Germinal center (tissue), 1 donor: ENCODE data around the gene MEFV.

Source experiments
- DNase-seq: peaks from one replicate; pipeline ENCODE4 v3.0.0; 2012; ENCODE audit warnings: mixed read lengths, low spot score

Gene MEFV

GRCh38 chr16:3266873-3267537, 10.6 kb upstream of the MEFV start:
- DNase-seq, result peak; percentile 19

- peak; percentile 97 for DNase-seq
These were observed 8.0 kb upstream of the MEFV start for GRCh38 chr16:3264137-3265036.

- DNase-seq, result no peak
These were observed 6.1 kb upstream of the MEFV start for GRCh38 chr16:3262517-3262916.

GRCh38 chr16:3259836-3260235, 3.4 kb upstream of the MEFV start:
- no peak for DNase-seq

DNA sequence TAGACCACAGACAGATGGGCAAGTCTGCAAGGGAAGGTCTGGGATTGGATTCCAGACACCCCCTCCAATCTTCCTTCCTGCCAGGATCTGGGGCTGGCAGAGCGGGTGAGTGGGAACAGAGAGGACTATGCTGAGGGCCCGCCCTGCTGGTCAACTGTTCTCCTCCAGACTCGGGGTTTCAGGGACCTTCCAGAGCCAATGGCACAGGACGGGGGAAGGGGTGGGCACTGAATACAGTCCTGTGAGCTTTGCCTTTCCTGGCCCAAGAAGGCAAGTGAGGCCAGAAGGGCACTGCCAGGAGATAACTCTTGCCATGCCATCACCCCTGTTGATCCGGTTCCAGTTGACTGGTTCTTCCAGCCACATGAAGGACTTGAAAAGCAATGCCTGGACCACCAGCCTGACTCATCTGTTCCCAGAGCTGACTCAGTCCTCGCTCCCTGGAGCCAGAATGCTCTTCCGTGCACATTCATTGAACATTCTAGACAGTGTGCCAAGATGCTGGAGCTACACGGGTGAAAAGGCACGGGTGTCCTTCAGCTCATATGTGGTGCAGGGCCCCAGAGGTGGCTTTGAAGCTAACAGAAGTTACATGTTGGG, 533 bp upstream of the MEFV start:
- DNase-seq, result no peak

DNA sequence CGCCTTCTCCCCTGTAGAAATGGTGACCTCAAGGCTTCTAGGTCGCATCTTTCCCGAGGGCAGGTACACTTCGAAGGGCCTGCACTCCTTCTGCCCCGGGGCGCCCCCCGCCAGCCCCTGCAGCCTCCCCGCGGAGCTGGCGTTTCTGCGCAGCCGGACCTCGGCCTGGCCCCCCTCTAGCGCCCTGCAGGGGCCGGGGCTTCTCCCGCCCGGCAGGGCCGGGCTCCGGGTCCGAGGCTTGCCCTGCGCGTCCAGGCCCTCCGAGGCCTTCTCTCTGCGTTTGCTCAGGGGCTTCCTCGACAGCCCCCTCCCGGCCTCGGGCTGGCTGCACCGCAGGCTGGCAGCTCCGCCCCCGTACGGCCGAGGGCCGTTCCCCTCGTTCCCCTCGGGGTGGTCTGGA, 2.1 kb downstream of the MEFV start:
- DNase-seq, result no peak

DNA sequence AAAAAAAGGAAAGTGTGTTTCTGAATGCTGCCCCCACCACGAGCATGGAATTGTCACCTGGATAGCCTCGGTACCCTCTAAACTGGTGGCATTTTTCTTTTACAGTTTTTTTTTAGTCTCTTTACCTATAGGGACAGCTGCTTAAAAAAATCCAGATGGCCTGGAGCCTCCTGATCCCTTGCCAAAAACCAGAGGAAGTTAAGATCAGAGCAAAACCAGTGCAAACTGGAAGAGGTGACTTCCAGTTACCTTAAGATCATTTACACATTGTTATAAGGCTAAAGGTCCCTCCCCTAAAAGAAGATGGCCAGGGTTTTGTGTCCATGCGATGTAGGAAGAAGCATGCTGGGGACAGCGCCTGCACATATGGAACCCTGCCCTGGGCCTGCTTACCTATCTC, 3.5 kb downstream of the MEFV start:
- DNase-seq, result no peak

DNA sequence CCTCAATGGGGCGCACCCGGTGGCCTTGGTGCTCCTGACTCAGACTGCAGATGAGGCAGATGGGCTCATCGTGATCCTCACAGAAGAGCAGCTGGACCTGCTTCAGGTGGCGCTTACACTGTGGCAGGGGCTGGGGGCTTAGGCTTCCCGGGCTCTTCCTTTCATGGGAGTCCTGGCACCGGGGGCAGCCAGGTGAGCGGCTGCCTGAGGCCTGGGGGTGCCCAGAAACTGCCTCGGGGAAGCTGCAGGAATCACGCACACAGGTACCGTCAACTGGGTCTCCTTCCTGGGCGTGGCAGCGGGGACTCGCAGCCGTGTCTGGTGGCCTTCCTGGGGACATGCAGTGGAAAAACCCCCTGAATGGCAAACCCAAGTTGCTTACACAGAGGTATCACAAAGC, 7.0 kb downstream of the MEFV start:
- DNase-seq, result no peak

- DNase-seq, result no peak
These were observed 7.4 kb downstream of the MEFV start for GRCh38 chr16:3249020-3249419.

- no peak for DNase-seq
These were observed 7.8 kb downstream of the MEFV start for GRCh38 chr16:3248596-3248995.

- DNase-seq, result no peak
These were observed 9.6 kb downstream of the MEFV start for GRCh38 chr16:3246876-3247275.

DNA sequence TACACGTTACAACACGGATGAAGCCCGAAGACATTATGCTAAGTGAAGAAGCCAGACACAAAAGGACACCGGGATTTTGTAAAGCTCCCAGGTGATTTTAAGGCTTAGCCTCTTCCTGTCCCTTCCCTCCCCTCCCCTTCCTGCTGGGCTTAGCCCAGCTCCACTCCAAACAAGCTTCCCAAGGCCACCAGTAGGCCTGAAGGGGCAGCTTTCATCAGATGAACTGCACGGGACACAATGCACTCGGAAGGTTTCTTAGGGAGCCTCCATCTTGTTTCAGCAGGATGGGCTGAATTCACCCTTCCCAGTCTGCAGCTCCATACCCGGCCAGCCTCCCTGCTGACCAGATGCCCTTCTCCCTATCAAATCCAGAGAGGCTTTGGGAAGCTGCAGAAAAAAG, 10.4 kb downstream of the MEFV start:
- no peak for DNase-seq

DNA sequence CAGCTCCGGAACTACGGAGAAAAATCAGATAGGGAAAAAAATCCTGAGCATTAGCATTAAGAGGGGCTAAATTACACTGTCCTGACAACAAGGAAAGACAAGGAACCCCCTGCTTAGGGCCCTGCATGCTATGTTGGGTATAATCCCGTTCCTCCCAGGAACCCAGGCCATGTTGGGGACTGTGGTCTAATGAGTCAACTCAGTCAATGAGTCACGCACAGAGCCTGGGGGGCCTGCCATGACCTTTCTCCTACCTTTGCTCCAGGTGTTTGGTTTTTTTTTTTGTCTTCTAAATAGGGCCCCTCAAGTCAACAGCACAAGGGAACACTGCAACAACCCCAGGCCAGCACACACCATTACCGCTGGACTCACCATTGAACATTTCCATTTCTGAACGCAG, 12.6 kb downstream of the MEFV start:
- no peak for DNase-seq

GRCh38 chr16:3242709-3243108, 13.7 kb downstream of the MEFV start:
- no peak for DNase-seq

DNA sequence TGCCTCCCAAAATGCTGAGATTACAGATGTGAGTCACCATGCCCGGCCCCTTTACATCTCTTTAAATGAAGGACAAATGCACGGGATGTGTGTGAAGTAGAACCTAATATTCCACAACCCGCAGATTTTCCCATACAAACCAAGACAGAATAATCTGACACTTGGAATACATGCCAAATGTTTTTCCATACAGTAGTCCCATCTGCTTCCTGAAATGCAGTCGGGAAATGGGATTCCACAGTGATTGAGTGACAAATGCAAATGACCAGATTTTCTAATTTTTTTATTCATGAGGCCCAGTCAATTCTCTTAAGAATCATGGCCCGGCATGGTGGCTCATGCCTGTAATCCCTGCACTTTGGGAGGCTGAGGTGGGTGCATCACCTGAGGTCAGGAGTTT, 14.7 kb downstream of the MEFV start:
- DNase-seq, result no peak

DNA sequence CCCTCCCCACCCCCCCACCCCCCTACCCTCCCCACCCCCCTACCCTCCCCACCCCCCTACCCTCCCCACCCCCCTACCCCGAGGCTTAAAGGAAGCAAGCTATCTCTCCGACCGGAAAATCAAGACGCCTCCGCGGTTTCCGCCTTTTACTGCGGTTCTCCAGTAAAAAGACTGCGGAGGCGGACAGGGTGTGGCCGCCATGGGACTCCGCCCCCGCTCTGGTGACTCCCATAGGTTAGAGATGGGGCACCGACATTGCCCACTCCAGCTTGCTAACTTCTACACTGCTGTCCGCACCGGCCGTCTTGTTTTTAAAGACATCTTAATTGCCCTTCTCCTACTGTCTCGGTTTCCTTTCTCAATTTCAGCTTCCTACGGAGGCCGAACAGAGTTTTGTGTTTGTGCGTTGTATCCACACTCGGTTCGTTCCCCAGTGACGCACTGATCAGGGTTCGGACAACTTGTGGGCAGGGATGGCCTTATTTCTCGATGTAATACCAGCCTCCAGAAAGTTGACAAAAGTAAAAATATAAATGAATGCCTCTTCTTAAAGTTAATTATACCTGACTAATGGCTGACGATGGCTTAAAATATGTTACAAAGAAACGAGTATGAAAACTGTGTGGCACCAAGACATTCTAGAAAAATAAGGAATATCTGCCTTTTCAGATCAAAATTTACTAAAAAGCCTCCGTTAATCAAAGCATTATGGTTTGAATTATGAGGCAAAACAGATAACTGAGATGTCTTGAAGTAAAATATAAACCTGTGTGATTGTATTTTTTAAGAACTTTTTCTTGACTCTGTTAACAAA, 20.4 kb downstream of the MEFV start:
- no peak for DNase-seq

DNA sequence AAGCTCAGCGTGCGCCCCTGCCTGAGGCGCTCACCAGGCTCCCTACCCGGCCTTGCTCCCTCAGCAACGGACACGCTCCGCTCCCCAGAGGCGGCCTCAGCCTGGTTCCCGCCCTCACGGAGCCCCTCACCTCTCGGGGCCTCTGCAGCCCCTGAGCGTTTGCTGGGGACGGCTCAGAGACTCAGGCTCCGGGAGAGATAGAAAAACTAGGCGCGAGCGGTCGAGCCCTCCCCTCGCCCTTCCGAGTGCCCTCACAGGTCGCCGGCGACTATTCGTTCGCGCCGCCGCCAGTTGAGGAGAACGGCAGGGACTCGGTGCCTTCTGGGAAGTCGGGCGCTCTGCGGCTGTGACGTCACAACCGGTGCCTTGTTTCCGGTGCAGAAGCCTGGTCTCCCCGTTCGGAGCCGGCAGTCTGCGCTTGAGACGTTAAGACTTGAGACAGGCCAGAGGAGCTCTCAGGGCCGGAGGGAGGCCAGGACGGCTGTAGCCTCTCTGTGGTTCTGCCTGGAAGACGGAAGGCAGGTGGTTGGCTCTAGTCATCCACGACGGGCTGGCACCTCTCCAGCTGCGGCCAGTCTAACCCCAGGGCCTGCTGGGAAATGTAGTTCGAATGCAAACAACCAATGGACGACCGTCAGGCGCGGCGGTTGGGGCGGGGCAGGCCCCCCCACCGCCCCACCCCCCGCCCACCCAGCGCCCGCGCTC, 21.4 kb downstream of the MEFV start, which contains the start of gene ZNF200:
TSS of gene ZNF200 (minus strand) at position 302 of the 705 bp plus-strand sequence. CDS start 1,403 bp downstream, outside the sequence.
- DNase-seq, result peak; percentile 92

GRCh38 chr16:3234543-3234856, 21.9 kb downstream of the MEFV start:
- no peak for DNase-seq

DNA sequence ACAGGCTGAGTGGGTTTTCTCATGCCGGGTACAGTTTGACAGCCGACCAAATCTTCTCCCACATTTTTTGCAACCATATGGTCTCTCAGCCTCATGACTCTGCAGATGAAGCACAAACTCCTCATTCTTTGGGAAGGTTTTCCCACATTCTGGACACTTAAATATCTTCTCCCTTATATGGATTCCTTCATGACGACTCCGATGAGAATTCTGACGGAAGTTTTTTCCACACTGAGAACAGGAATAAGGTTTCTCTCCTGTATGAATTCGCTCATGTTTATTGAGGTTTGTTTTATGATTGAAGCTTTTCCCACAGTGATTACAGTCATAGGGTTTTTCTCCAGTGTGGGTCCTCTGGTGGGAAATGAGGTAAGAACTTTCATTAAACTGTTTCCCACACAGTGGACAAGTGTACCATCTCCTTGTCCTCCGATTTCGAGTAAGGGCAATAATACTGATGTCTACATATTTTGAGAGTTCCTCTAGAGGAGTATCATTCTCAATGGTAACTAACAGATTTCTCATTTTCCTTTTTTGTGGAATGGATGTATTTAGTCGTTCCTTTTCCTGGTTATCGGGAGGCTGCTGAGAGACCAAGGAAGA, 32.4 kb downstream of the MEFV start:
- no peak for DNase-seq

DNA sequence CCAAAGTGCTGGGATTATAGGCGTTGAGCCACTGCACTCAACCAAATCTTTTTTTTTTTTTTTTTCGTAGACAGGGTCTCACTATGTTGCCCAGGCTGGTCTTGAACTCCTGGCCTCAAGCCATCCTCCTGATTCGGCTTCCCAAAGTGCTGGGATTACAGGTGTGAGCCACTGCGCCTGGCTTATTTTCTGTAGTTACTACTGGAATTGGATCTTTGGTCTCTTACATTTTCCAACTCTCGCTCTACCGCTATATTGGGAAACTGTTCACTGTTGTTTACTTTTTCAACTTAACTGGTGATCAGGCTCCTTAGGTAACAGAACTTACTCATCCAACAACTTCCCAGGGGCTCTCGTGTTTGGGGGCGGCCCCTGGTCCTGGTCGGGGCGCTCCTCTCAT, 35.6 kb downstream of the MEFV start:
- no peak for DNase-seq

GRCh38 chr16:3216263-3216640, 40.2 kb downstream of the MEFV start:
- DNase-seq, result no peak
